HG02938 (cell line): ENCODE measurements around the gene TCEAL1.
"Not testable (repeated sequence)": the region's sequence is repeated elsewhere in the genome, so short reads cannot be mapped to it uniquely, and the experiment has no call there.

ENCODE experiments used
- ATAC-seq: cut with Tn5 transposase; IDR thresholded peaks from one replicate; pipeline ENCODE4 v1.9.1; 2021; ENCODE audit warnings: mild to moderate bottlenecking, moderate library complexity; ENCODE audit not compliant: unreplicated experiment

The TCEAL1 gene

DNA sequence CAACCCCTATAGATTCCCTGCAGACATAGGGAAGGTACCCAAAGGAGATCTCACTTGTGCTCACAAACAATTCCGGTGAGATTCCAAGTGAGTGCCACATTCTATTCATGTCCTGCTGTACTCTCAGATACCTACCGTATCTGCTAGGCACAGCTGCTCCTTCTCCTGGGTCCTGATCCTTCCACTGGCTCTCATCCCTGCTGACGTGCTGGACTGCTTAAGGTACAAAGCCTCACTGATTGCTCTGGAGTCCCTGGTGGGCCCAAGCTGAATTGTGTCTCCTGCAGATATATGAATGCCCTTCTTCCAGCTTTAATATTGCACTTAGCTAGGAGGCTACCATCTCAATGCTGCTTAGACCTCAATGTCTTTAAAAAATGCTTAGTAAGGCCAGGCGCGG lies 2.4 kb downstream of the TCEAL1 start:
- no peak for ATAC-seq

DNA sequence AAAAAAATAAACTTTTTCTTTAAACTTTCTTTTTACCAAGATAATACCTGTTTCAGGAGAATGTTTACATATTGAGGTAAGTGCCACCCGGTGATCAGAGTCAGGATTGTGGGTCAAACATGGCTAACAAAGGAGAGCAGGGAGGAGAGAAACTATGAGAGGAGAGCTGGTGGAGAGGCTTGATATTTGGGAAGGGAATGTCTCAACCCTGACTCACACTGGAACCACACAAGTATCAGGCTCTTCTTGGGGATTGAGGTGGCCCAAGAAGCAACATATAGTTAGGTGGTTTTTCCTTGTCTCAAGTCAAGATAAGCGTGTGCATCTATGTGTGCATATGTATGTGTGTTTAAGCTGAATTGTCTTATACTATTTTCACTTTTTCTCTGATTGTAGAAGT lies 6.7 kb downstream of the TCEAL1 start:
- no peak for ATAC-seq

DNA sequence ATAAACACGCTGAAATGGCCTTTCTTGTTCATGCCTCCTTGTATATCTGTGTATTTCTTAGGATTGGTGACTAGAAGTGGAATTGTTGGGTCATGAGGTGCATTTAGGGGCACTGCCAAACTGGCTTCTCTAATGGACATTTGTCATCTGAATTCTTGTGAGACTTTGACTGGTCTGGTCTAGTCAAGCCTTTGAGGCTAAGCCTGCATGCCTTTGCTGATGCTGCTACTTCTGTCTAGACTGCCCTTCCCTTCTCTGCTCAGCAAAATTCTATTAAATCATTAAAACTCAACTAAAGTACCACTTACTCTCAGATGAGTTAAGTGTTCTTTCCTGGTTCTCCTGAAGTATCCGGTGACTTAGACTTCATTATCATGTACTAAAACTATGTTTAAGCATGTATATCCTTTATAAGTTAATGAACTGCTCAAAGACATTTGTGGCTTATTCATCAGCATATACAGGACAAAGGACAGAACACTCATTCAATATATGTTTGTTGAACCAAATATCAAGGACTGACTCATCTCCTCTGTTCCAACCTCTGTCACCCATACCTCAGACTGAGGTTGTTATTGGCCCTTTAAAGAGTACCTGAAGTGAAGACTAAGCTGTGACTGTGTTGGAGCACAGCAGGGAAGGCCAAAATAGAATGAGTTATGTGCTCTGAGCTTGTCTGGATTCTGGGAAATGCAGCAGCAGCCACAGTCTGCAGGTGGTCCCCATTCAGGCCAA lies 9.0 kb downstream of the TCEAL1 start:
- ATAC-seq = no peak

DNA sequence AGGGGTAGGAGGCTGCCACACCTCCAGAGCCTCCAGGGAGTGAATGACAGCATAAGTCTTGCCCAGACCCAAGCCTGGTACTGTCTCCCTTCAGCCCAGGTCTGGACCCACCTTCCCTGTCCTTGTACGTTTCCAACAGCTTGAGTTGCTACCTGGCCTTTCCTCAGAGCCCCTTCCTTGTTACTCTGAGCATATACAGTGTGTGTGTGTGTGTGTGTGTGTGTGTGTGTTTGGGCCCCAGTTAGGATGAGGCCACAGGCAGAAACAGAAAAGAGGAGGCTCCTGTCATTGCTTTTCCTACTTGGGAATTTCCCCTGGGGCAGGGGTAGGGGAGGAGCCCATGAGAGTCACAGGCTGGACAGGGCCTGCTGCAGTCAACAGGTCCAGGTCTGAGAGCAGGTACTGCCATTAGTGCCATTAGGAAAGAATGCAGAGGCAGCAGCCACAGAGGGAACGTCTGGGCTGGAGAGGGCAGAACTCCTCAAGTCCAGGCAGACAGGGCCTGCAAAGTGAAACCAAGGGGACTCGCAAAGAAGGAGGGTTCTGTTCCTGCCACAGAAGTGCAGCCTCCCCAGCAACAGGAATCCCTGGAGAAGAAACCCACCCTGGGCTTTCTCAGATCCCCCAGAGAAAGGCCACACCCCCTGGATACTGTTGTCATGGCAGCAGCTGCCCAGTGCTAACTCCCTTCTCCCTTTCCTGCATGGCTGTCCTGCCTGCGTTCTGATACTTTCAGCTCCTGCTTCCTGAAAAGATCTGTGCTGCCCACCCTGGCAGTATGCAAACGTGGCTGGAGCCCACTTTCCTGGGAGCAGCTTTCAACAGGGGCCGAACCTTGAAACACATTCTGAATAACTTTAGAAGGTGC lies 9.9 kb downstream of the TCEAL1 start:
- ATAC-seq = not testable (repeated sequence)

- ATAC-seq = no peak
Measured at GRCh38 chrX:103640401-103641155, 11.8 kb downstream of the TCEAL1 start.

- ATAC-seq = no peak
Measured at GRCh38 chrX:103644125-103644524, 15.3 kb downstream of the TCEAL1 start.

GRCh38 chrX:103647630-103648029 lies 18.9 kb downstream of the TCEAL1 start:
- no peak for ATAC-seq

GRCh38 chrX:103651151-103651773 lies 22.5 kb downstream of the TCEAL1 start:
- no peak for ATAC-seq

GRCh38 chrX:103655230-103656000 lies 26.6 kb downstream of the TCEAL1 start:
- not testable (repeated sequence) for ATAC-seq

DNA sequence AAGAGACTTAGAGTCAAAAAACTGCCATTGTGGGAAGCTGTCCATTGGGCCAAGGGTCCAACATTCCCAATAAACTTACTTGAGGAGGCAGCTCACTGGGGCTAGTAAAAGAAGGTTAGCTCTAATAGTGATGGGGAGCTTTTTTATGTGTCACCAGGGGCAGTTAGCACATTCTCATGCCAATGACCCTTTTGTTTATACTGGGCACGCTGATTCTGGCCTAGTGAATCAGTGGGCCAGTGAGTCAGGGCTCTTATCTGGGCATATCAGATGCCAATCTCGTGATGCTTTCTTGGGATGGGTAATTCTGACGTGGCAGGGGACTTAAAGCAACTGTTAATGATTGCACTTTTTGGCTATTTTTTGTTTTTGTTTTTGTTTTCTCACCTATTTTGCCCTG lies 27.8 kb downstream of the TCEAL1 start:
- ATAC-seq = no peak

GRCh38 chrX:103657066-103657465 lies 28.3 kb downstream of the TCEAL1 start:
- not testable (repeated sequence) for ATAC-seq

- ATAC-seq = no peak
Measured at GRCh38 chrX:103658681-103659433, 30.1 kb downstream of the TCEAL1 start.

DNA sequence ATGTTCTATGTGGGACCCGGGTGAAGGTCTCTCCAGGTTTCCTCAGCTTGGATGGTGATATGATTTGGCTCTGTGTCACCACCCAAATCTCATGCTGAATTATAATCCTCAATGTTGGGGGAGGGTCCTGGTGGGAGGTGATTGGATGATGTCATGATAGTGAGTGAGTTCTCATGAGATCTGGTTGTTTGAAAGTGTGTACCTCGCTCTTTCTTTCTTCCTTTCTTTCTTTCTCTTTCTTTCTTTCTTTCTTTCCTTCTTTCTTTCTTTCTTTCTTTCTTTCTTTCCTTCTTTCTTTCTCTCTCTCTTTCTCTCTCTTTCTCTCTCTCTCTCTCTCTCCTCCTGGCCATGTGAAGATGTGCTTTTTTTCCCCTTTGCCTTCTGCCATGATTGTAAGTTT lies 30.7 kb downstream of the TCEAL1 start:
- not testable (repeated sequence) for ATAC-seq

- no peak for ATAC-seq
Measured at GRCh38 chrX:103663981-103664762, 35.4 kb downstream of the TCEAL1 start.

DNA sequence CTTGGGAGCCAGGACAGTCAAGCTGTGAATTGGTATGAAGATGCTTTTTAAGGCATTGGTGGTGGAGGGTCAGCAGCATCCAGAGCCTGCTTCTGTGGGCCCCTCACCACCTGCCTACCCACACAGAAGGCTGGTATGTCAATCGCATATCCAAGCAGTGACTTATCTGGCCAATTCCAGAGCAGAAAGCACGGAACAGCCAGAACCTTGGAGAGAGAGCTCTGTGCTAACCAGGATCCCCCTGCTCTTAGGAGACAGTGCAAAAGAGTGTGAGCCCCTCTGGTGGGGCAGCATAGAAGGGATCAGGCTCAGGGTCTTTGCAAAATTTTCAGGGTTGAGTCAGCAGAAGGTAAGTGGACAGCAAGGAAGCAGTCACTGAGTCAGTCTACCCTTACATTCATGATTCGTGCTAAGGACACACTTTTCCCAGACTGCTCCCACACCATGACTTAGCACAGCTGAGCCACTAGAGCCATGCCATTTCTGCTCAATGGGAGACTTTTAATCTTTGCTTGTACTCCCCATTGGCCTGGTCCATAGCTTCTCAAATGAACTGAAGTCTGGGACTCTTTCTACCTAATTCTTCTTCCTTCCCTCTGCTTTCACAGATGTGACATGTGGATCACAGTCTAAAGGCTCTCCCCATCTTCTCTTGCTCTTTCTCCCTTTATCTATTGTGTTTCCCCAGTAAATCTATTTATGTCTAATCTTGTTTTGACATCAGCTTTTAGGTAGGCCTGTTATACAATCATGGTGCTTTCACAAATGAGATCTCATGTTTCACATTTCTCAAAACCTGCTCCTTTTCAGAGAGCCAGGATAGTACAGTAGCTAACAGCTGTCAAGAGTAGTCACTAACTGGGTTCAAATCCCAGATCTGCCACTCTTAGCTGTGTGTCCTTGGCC lies 37.7 kb downstream of the TCEAL1 start:
- ATAC-seq = no peak

DNA sequence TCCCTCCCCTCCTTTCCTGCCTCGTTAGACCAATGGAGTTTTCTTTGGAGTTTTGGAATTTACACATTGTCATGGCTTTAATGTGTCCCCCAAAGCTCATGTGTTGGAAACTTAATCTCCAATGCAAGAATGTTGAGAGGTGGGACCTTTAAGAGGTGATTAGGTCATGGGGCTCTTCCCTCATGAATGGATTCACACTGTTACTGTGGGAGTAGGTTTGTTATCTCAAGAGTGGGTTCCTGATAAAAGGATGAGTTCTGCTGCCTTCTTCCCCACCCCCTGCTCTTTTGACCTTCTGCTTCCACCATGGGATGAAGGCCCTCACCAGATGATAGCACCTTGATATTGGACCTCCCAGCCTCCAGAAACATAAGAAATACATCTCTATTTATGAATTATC lies 41.0 kb downstream of the TCEAL1 start:
- ATAC-seq = no peak

DNA sequence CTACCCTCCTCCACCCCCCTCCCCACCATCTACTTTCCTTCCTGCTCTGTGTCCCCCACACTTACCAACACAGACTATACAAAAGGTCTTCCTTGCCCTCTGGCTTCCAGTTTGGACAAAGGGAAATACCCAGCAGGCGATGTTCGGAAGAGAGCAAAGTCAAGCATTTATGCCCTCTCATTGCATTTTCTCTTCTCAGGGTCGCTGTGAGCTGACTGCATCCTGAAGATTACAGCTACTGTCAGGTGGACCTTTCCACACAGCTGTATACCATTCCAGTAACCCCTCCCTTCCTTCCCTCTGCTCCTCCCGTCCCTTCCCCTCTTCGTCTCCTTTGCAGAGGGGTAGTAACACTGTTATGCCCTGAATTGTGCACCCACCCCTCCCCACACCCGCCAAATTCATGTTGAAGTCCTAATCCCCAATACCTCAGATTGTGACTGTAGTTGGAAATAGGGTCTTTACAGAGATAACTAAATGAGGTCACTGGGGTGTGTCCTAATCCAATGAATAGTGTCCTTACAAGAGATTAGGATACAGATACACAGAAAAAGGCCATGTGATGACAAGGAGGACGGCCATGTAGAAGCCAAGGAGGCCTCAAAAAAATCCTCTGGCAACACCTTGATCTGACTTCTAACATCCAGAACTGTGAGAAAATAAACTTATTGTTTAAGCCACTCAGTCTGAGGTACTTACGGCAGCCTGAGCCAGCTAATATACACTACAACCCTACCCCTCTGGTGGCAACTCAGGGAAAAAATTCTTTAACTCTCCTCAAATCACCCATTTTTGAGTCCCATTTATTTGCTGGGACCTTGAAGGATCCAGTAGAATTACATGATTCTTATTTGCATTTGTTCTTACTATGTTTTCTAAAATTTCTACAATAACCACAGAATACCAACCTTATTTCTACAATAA lies 46.0 kb downstream of the TCEAL1 start:
- ATAC-seq = no peak
